ENCODE data around the gene NAA20.

NAA20 gene

GRCh38 chr20:20019123-20019522 lies 2.0 kb downstream of the NAA20 start:
- DNase-seq (ENCODE audit: low read depth), result no peak

GRCh38 chr20:20020908-20021307 lies 3.7 kb downstream of the NAA20 start:
- no peak for DNase-seq (ENCODE audit: low read depth)

- DNase-seq (ENCODE audit: low read depth), result no peak
Measured at GRCh38 chr20:20021835-20022234, 4.7 kb downstream of the NAA20 start.

- DNase-seq (ENCODE audit: low read depth), result no peak
Measured at GRCh38 chr20:20022498-20022897, 5.3 kb downstream of the NAA20 start.

GRCh38 chr20:20023395-20023794 lies 6.2 kb downstream of the NAA20 start:
- no peak for DNase-seq (ENCODE audit: low read depth)

- DNase-seq (ENCODE audit: low read depth), result no peak
Measured at GRCh38 chr20:20024942-20025341, 7.8 kb downstream of the NAA20 start.

GRCh38 chr20:20027284-20027683 lies 10.1 kb downstream of the NAA20 start:
- DNase-seq (ENCODE audit: low read depth), result no peak

- no peak for DNase-seq (ENCODE audit: low read depth)
Measured at GRCh38 chr20:20031790-20032189, 14.6 kb downstream of the NAA20 start.

- DNase-seq (ENCODE audit: low read depth), result no peak
Measured at GRCh38 chr20:20034486-20034885, 17.3 kb downstream of the NAA20 start.

GRCh38 chr20:20036756-20037155 lies 19.6 kb downstream of the NAA20 start:
- no peak for DNase-seq (ENCODE audit: low read depth)

GRCh38 chr20:20037960-20038359 lies 20.8 kb downstream of the NAA20 start:
- no peak for DNase-seq (ENCODE audit: low read depth)

- no peak for DNase-seq (ENCODE audit: low read depth)
Measured at GRCh38 chr20:20038586-20038985, 21.4 kb downstream of the NAA20 start.

- DNase-seq (ENCODE audit: low read depth), result no peak
Measured at GRCh38 chr20:20039752-20040387, 22.7 kb downstream of the NAA20 start.

- DNase-seq (ENCODE audit: low read depth), result no peak
Measured at GRCh38 chr20:20051767-20052073, 34.6 kb downstream of the NAA20 start.

GRCh38 chr20:20052074-20052970 lies 35.2 kb downstream of the NAA20 start, which contains the start of the genes CFAP61 and CRNKL1:
Gene CFAP61, plus strand, starts transcription at chr20:20052532. Its CDS starts 4,122 bp downstream, at chr20:20056654.
Gene CRNKL1, minus strand, starts transcription at chr20:20052466. Its CDS starts 124 bp downstream, at chr20:20052342.
- DNase-seq (ENCODE audit: low read depth), result peak; percentile 92

GRCh38 chr20:20060234-20060998 lies 43.3 kb downstream of the NAA20 start:
- DNase-seq (ENCODE audit: low read depth), result no peak

- no peak for DNase-seq (ENCODE audit: low read depth)
Measured at GRCh38 chr20:20063941-20064702, 47.0 kb downstream of the NAA20 start.

GRCh38 chr20:20065361-20065760 lies 48.2 kb downstream of the NAA20 start:
- no peak for DNase-seq (ENCODE audit: low read depth)

GRCh38 chr20:20070871-20071726 lies 53.9 kb downstream of the NAA20 start:
- DNase-seq (ENCODE audit: low read depth), result no peak

- DNase-seq (ENCODE audit: low read depth), result no peak
Measured at GRCh38 chr20:20073801-20074371, 56.7 kb downstream of the NAA20 start.

GRCh38 chr20:20075032-20075431 lies 57.9 kb downstream of the NAA20 start:
- DNase-seq (ENCODE audit: low read depth), result no peak
